WTC11 (cell line): ENCODE data around the gene HOXB5. TPM values are rescaled to one million over a fixed set of nuclear protein-coding genes. Genes with fewer than 3 reads are reported as not detected.

Experiments
- ATAC-seq: fragments of 200-7000 bp; cut with Tn5 transposase; 2 replicates; pipeline ENCODE4 v1.10.0; 2021; ENCODE audit warnings: mild to moderate bottlenecking, moderate library complexity
- CTCF ChIA-PET: fragments of 300-600 bp; sonication (Branson Sonifier 250); formaldehyde crosslinking; loops from one replicate; lab custom pipeline; 2021; ENCODE audit warnings: antibody characterized with exemption; lab: Charles Lee
- POLR2A ChIA-PET: fragments of 350-600 bp; sonication (Branson Sonifier 250); formaldehyde crosslinking; loops from one replicate; lab custom pipeline; 2021; ENCODE audit warnings: antibody characterized with exemption; lab: Charles Lee
- DNase-seq: peaks from one replicate; pipeline ENCODE4 v3.0.0; 2021; ENCODE audit warnings: low spot score
- H3K27ac Mint-ChIP-seq: 2 replicates; pipeline ENCODE4 v1.8.0; 2021; ENCODE audit warnings: mixed read lengths
- H3K27me3 Mint-ChIP-seq: 2 replicates; pipeline ENCODE4 v1.8.0; 2021; ENCODE audit warnings: low read depth, mild to moderate bottlenecking, moderate library complexity, mixed read lengths
- H3K36me3 Mint-ChIP-seq: 2 replicates; pipeline ENCODE4 v1.8.0; 2021; ENCODE audit warnings: mixed read lengths
- H3K4me1 Mint-ChIP-seq: 2 replicates; pipeline ENCODE4 v1.8.0; 2022; ENCODE audit warnings: mixed read lengths
- H3K4me3 Mint-ChIP-seq: 2 replicates; pipeline ENCODE4 v1.8.0; 2021; ENCODE audit warnings: mild to moderate bottlenecking, moderate library complexity, mixed read lengths
- H3K9me3 Mint-ChIP-seq: 2 replicates; pipeline ENCODE4 v1.8.0; 2021; ENCODE audit warnings: mixed read lengths
- MYBL2 ChIP-seq: sonication (generic); formaldehyde crosslinking; IDR thresholded peaks from 2 replicates; pipeline ENCODE4 v1.8.1; 2023; ENCODE audit warnings: mild to moderate bottlenecking, moderate library complexity, missing genetic modification reagents
- NFE2L1 ChIP-seq: sonication (generic); formaldehyde crosslinking; IDR thresholded peaks from 2 replicates; pipeline ENCODE4 v1.8.1; 2023; ENCODE audit warnings: missing genetic modification reagents
- NR1H2 ChIP-seq: sonication (generic); formaldehyde crosslinking; IDR thresholded peaks from 2 replicates; pipeline ENCODE4 v1.9.0; 2021; ENCODE audit warnings: mild to moderate bottlenecking, moderate library complexity, missing genetic modification reagents
- SMAD3 ChIP-seq: sonication (generic); formaldehyde crosslinking; IDR thresholded peaks from 2 replicates; pipeline ENCODE4 v1.8.0; 2022; ENCODE audit warnings: missing genetic modification reagents, mild to moderate bottlenecking, borderline replicate concordance
- SOX15 ChIP-seq: fragments of 250-450 bp; sonication (Bioruptor Pico); IDR thresholded peaks from 2 replicates; pipeline ENCODE4 v1.9.0; 2021; ENCODE audit warnings: mild to moderate bottlenecking
- ZNF232 ChIP-seq: sonication (generic); formaldehyde crosslinking; IDR thresholded peaks from 2 replicates; pipeline ENCODE4 v1.8.0; 2022; ENCODE audit warnings: mild to moderate bottlenecking, missing genetic modification reagents
- ZNF317 ChIP-seq: sonication (generic); formaldehyde crosslinking; IDR thresholded peaks from 2 replicates; pipeline ENCODE4 v1.8.1; 2023; ENCODE audit warnings: low read depth, mild to moderate bottlenecking, moderate library complexity, missing genetic modification reagents, borderline replicate concordance
- ZNF671 ChIP-seq: fragments of 250-450 bp; sonication (Bioruptor Pico); IDR thresholded peaks from 2 replicates; pipeline ENCODE4 v1.8.0; 2021; ENCODE audit warnings: mild to moderate bottlenecking
- total RNA-seq: library from RNA; stranded (reverse); gene quantifications from 3 replicates; pipeline ENCODE4 v1.2.3, GENCODE V29; 2021
- TF ChIP-seq, protein P1 (sequence below): fragments of 250-450 bp; sonication (Bioruptor Pico); IDR thresholded peaks from 2 replicates; pipeline ENCODE4 v2.1.2; 2022; ENCODE audit warnings: mild to moderate bottlenecking, moderate library complexity
- TF ChIP-seq, protein P2 (sequence below): sonication (generic); formaldehyde crosslinking; IDR thresholded peaks from 2 replicates; pipeline ENCODE4 v1.8.0; 2022; ENCODE audit warnings: missing genetic modification reagents
- TF ChIP-seq, protein P3 (sequence below): sonication (generic); formaldehyde crosslinking; IDR thresholded peaks from 2 replicates; pipeline ENCODE4 v1.8.1; 2023; ENCODE audit warnings: mild to moderate bottlenecking, missing genetic modification reagents, borderline replicate concordance
- TF ChIP-seq, protein P4 (sequence below): sonication (generic); formaldehyde crosslinking; IDR thresholded peaks from 2 replicates; pipeline ENCODE4 v1.8.1; 2023; ENCODE audit warnings: mild to moderate bottlenecking, moderate library complexity, missing genetic modification reagents
- TF ChIP-seq, protein P5 (sequence below): sonication (generic); formaldehyde crosslinking; IDR thresholded peaks from 2 replicates; pipeline ENCODE4 v1.8.1; 2022; ENCODE audit warnings: low read depth, mild to moderate bottlenecking, moderate library complexity, missing genetic modification reagents, borderline replicate concordance
- TF ChIP-seq, protein P6 (sequence below): sonication (generic); formaldehyde crosslinking; IDR thresholded peaks from 2 replicates; pipeline ENCODE4 v1.8.0; 2022; ENCODE audit warnings: mild to moderate bottlenecking, missing genetic modification reagents

Gene HOXB5
- total RNA-seq, 1 experiment from 2014 or later: not detected

- TF ChIP-seq, protein P1, sequence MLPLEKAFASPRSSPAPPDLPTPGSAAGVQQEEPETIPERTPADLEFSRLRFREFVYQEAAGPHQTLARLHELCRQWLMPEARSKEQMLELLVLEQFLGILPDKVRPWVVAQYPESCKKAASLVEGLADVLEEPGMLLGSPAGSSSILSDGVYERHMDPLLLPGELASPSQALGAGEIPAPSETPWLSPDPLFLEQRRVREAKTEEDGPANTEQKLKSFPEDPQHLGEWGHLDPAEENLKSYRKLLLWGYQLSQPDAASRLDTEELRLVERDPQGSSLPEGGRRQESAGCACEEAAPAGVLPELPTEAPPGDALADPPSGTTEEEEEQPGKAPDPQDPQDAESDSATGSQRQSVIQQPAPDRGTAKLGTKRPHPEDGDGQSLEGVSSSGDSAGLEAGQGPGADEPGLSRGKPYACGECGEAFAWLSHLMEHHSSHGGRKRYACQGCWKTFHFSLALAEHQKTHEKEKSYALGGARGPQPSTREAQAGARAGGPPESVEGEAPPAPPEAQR (CRISPR knock-in tag): no peak
Observed at GRCh38 chr17:48611681-48612455, 18.3 kb upstream of the HOXB5 start (continued).

GRCh38 chr17:48611213-48611612 lies 17.6 kb upstream of the HOXB5 start:
- H3K36me3 Mint-ChIP-seq: 0 out of 2 replicates have a peak, but pooled peaks cover 5% of the 10 kb centered on the region
- peaks cover 29% of the 10 kb centered on the region for H3K4me1 Mint-ChIP-seq
- no peak for DNase-seq
- TF ChIP-seq, protein P2, sequence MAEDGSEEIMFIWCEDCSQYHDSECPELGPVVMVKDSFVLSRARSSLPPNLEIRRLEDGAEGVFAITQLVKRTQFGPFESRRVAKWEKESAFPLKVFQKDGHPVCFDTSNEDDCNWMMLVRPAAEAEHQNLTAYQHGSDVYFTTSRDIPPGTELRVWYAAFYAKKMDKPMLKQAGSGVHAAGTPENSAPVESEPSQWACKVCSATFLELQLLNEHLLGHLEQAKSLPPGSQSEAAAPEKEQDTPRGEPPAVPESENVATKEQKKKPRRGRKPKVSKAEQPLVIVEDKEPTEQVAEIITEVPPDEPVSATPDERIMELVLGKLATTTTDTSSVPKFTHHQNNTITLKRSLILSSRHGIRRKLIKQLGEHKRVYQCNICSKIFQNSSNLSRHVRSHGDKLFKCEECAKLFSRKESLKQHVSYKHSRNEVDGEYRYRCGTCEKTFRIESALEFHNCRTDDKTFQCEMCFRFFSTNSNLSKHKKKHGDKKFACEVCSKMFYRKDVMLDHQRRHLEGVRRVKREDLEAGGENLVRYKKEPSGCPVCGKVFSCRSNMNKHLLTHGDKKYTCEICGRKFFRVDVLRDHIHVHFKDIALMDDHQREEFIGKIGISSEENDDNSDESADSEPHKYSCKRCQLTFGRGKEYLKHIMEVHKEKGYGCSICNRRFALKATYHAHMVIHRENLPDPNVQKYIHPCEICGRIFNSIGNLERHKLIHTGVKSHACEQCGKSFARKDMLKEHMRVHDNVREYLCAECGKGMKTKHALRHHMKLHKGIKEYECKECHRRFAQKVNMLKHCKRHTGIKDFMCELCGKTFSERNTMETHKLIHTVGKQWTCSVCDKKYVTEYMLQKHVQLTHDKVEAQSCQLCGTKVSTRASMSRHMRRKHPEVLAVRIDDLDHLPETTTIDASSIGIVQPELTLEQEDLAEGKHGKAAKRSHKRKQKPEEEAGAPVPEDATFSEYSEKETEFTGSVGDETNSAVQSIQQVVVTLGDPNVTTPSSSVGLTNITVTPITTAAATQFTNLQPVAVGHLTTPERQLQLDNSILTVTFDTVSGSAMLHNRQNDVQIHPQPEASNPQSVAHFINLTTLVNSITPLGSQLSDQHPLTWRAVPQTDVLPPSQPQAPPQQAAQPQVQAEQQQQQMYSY (CRISPR knock-in tag): no peak
- TF ChIP-seq ZNF671 (CRISPR knock-in tag) (no peak), NR1H2 (CRISPR knock-in tag) (no peak), ZNF317 (no peak), SMAD3 (CRISPR knock-in tag) (no peak), MYBL2 (no peak), SOX15 (no peak), ZNF232 (CRISPR knock-in tag) (no peak), NFE2L1 (no peak)
- TF ChIP-seq, protein P3, sequence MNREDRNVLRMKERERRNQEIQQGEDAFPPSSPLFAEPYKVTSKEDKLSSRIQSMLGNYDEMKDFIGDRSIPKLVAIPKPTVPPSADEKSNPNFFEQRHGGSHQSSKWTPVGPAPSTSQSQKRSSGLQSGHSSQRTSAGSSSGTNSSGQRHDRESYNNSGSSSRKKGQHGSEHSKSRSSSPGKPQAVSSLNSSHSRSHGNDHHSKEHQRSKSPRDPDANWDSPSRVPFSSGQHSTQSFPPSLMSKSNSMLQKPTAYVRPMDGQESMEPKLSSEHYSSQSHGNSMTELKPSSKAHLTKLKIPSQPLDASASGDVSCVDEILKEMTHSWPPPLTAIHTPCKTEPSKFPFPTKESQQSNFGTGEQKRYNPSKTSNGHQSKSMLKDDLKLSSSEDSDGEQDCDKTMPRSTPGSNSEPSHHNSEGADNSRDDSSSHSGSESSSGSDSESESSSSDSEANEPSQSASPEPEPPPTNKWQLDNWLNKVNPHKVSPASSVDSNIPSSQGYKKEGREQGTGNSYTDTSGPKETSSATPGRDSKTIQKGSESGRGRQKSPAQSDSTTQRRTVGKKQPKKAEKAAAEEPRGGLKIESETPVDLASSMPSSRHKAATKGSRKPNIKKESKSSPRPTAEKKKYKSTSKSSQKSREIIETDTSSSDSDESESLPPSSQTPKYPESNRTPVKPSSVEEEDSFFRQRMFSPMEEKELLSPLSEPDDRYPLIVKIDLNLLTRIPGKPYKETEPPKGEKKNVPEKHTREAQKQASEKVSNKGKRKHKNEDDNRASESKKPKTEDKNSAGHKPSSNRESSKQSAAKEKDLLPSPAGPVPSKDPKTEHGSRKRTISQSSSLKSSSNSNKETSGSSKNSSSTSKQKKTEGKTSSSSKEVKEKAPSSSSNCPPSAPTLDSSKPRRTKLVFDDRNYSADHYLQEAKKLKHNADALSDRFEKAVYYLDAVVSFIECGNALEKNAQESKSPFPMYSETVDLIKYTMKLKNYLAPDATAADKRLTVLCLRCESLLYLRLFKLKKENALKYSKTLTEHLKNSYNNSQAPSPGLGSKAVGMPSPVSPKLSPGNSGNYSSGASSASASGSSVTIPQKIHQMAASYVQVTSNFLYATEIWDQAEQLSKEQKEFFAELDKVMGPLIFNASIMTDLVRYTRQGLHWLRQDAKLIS (CRISPR knock-in tag): no peak
- TF ChIP-seq, protein P4, sequence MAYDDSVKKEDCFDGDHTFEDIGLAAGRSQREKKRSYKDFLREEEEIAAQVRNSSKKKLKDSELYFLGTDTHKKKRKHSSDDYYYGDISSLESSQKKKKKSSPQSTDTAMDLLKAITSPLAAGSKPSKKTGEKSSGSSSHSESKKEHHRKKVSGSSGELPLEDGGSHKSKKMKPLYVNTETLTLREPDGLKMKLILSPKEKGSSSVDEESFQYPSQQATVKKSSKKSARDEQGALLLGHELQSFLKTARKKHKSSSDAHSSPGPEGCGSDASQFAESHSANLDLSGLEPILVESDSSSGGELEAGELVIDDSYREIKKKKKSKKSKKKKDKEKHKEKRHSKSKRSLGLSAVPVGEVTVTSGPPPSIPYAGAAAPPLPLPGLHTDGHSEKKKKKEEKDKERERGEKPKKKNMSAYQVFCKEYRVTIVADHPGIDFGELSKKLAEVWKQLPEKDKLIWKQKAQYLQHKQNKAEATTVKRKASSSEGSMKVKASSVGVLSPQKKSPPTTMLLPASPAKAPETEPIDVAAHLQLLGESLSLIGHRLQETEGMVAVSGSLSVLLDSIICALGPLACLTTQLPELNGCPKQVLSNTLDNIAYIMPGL (CRISPR knock-in tag): no peak
- TF ChIP-seq, protein P5, sequence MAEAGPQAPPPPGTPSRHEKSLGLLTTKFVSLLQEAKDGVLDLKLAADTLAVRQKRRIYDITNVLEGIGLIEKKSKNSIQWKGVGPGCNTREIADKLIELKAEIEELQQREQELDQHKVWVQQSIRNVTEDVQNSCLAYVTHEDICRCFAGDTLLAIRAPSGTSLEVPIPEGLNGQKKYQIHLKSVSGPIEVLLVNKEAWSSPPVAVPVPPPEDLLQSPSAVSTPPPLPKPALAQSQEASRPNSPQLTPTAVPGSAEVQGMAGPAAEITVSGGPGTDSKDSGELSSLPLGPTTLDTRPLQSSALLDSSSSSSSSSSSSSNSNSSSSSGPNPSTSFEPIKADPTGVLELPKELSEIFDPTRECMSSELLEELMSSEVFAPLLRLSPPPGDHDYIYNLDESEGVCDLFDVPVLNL (CRISPR knock-in tag): no peak
- TF ChIP-seq, protein P6, sequence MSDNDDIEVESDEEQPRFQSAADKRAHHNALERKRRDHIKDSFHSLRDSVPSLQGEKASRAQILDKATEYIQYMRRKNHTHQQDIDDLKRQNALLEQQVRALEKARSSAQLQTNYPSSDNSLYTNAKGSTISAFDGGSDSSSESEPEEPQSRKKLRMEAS (CRISPR knock-in tag): no peak
- TF ChIP-seq, all 79 proteins: peak for 0
- no peak for ATAC-seq
- H3K4me3 Mint-ChIP-seq: peak overlapping the region; percentile 61
- H3K27me3 Mint-ChIP-seq: peaks cover 100% of the 10 kb centered on the region; the same call in 1 of the 2 replicates
- ChIA-PET POLR2A (no interaction called here), CTCF (no interaction called here)
- H3K27ac Mint-ChIP-seq: no peak overlapping the region
- no peaks in the 10 kb centered on the region for H3K9me3 Mint-ChIP-seq
